Measurements from ENCODE around the gene ENTPD1.

The ENTPD1 gene

GRCh38 chr10:95756041-95756761 lies at the start of gene ENTPD1:
Gene ENTPD1, plus strand, starts transcription at chr10:95756163. Its CDS starts 77 bp downstream, at chr10:95756240.
- H3K9me3 ChIP-seq (ENCODE audit: control insufficient read depth, insufficient read depth, low read depth, low read length) = no peaks in the 10 kb centered on the region
- no peaks in the 10 kb centered on the region for H3K36me3 ChIP-seq (ENCODE audit: control insufficient read depth in 2 of 2, insufficient read depth in 1 of 2, low read length in 2 of 2)
- H3K4me1 ChIP-seq (ENCODE audit: control insufficient read depth, insufficient read depth, low read length) = peaks cover 6% of the 10 kb centered on the region
- TF ChIP-seq ZNF610 (tag by site-specific recombination; IDR thresholded peaks at IDR 0.05; ENCODE audit: borderline replicate concordance) = no peak
- no peak for TF ChIP-seq MYNN (tag by site-specific recombination; IDR thresholded peaks at IDR 0.05; ENCODE audit: borderline replicate concordance)
- no peak for TF ChIP-seq ZNF184 (tag by site-specific recombination; IDR thresholded peaks at IDR 0.05)
- TF ChIP-seq FEZF1 (tag by site-specific recombination; IDR thresholded peaks at IDR 0.05) = no peak
- peak; percentile 4 for TF ChIP-seq ZNF366 (tag by site-specific recombination; conservative IDR thresholded peaks at IDR 0.05)
- peak; percentile 99 for TF ChIP-seq PRDM10 (tag by site-specific recombination; IDR thresholded peaks at IDR 0.05)
- peak; percentile 82 for TF ChIP-seq ZNF335 (tag by site-specific recombination; conservative IDR thresholded peaks at IDR 0.05)
- no peak for TF ChIP-seq ZNF362 (tag by site-specific recombination; IDR thresholded peaks at IDR 0.05)
- TF ChIP-seq WT1 (tag by site-specific recombination; IDR thresholded peaks at IDR 0.05) = no peak
- 0 out of 2 replicates have a peak, but pooled peaks have one; percentile 7 for TF ChIP-seq ZNF692 (tag by site-specific recombination; IDR thresholded peaks at IDR 0.05)
- TF ChIP-seq PATZ1 (tag by site-specific recombination; IDR thresholded peaks at IDR 0.05) = no peak
- TF ChIP-seq PRDM4 (tag by site-specific recombination; IDR thresholded peaks at IDR 0.05) = no peak
- TF ChIP-seq ZBTB20 (tag by site-specific recombination; IDR thresholded peaks at IDR 0.05) = peak; percentile 66
- TF ChIP-seq SP3 (tag by site-specific recombination; IDR thresholded peaks at IDR 0.05) = 0 out of 2 replicates have a peak, but pooled peaks have one; percentile 9
- TF ChIP-seq ZBTB17 (tag by site-specific recombination; IDR thresholded peaks at IDR 0.05) = 0 out of 2 replicates have a peak, but pooled peaks have one; percentile 8
- no peak within 1 kb of the TSS for H3K27ac ChIP-seq (ENCODE audit: extremely low read depth, low read depth, low read length)
- POLR2A ChIA-PET = interaction anchor here (0.6 kb wide), 2 partner anchors 11 to 65 kb away, joined by 3 to 7 read pairs; no protein-coding TSS in a partner anchor
- CTCF ChIA-PET = interaction anchor here (0.5 to 0.7 kb wide), 5 partner anchors 63 to 735 kb away, joined by 3 to 4 read pairs (median 3); partner anchors contain the start of gene TCTN3
- H3K4me3 ChIP-seq (ENCODE audit: low read depth, low read length) = peak within 1 kb of the TSS; percentile 26

Data from HEK293 (cell line).